Measurements from ENCODE around the gene A3GALT2.

DNA sequence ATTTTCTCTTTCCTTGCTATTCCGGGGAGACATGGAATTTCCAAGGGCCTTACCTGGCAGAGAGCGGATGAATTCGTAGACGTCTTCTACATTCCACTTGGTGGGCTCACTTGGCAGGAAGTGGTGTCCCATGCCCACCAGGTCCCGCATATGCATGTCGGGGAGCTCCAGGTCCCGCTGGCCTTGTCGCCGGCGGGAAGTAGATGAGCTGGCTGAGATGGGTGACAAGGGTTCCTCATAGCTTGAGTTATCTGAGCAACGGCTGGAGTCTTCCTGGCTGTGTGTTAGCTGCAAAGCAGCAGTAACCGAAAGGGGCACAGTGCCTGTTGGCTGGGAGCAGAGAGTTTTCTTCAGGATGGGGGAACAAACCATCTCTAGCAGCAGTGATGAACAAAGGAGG, 7.9 kb upstream of the A3GALT2 start:
- no peak for TF ChIP-seq POLR2AphosphoS5 (IDR thresholded peaks at IDR 0.05; ENCODE audit: low read depth, low read length)
- TF ChIP-seq POLR2A (IDR thresholded peaks at IDR 0.05; ENCODE audit: low read depth, low read length): no peak
- no peak for TF ChIP-seq TAF1 (IDR thresholded peaks at IDR 0.05; ENCODE audit: borderline replicate concordance, low read depth, low read length)

All from GM12892 (cell line).